Measurements from ENCODE around the gene NEO1. TPM values are rescaled to one million over a fixed set of nuclear protein-coding genes. Genes with fewer than 3 reads are reported as not detected.

NEO1 gene
- total and polyA plus RNA-seq, 2 of the 13 experiments (the other 11 are each of a cell fraction or from before 2014, with no cell fraction given), result 8.4 to 11.0 TPM

DNA sequence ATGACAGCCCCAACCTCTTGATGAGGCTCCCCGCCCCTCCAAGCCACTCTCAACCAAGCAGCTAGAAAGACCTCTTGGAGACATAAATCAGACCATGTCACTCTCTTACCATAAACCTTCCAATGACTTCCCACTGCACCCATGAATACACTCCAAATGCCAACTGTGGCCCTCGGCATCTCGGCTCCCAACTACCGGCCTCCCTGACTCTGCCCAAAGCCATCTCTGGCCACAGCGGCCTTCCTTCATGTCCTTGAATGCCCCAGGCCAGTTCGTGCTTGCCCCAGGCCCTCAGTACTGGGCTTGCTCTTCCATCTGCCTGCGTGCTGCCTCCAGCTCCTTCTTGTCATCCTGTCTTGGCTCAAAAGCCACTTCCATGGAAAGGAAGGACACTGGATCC is 284.5 kb downstream of the NEO1 start:
- 12% methylated on average over 7 of the region's 7 CpGs for WGBS (ENCODE audit: low lambda C conversion rate)
- no peak for ATAC-seq
- TF ChIP-seq ZNF138 (CRISPR knock-in tag; IDR thresholded peaks at IDR 0.05; ENCODE audit: low read depth) (no peak), ARNT2 (CRISPR knock-in tag; IDR thresholded peaks at IDR 0.05; ENCODE audit: low read depth) (no peak), ZMYM2 (CRISPR knock-in tag; IDR thresholded peaks at IDR 0.05) (no peak), ZNF776 (CRISPR knock-in tag; IDR thresholded peaks at IDR 0.05) (no peak), TP53 (CRISPR knock-in tag; conservative IDR thresholded peaks at IDR 0.05) (no peak), RFX5 (IDR thresholded peaks at IDR 0.05; ENCODE audit: low read depth, low read length) (no peak), ESRRA (CRISPR knock-in tag; IDR thresholded peaks at IDR 0.05; ENCODE audit: low read depth) (no peak), ZNF263 (CRISPR knock-in tag; IDR thresholded peaks at IDR 0.05) (no peak)
- TF ChIP-seq, protein P1, sequence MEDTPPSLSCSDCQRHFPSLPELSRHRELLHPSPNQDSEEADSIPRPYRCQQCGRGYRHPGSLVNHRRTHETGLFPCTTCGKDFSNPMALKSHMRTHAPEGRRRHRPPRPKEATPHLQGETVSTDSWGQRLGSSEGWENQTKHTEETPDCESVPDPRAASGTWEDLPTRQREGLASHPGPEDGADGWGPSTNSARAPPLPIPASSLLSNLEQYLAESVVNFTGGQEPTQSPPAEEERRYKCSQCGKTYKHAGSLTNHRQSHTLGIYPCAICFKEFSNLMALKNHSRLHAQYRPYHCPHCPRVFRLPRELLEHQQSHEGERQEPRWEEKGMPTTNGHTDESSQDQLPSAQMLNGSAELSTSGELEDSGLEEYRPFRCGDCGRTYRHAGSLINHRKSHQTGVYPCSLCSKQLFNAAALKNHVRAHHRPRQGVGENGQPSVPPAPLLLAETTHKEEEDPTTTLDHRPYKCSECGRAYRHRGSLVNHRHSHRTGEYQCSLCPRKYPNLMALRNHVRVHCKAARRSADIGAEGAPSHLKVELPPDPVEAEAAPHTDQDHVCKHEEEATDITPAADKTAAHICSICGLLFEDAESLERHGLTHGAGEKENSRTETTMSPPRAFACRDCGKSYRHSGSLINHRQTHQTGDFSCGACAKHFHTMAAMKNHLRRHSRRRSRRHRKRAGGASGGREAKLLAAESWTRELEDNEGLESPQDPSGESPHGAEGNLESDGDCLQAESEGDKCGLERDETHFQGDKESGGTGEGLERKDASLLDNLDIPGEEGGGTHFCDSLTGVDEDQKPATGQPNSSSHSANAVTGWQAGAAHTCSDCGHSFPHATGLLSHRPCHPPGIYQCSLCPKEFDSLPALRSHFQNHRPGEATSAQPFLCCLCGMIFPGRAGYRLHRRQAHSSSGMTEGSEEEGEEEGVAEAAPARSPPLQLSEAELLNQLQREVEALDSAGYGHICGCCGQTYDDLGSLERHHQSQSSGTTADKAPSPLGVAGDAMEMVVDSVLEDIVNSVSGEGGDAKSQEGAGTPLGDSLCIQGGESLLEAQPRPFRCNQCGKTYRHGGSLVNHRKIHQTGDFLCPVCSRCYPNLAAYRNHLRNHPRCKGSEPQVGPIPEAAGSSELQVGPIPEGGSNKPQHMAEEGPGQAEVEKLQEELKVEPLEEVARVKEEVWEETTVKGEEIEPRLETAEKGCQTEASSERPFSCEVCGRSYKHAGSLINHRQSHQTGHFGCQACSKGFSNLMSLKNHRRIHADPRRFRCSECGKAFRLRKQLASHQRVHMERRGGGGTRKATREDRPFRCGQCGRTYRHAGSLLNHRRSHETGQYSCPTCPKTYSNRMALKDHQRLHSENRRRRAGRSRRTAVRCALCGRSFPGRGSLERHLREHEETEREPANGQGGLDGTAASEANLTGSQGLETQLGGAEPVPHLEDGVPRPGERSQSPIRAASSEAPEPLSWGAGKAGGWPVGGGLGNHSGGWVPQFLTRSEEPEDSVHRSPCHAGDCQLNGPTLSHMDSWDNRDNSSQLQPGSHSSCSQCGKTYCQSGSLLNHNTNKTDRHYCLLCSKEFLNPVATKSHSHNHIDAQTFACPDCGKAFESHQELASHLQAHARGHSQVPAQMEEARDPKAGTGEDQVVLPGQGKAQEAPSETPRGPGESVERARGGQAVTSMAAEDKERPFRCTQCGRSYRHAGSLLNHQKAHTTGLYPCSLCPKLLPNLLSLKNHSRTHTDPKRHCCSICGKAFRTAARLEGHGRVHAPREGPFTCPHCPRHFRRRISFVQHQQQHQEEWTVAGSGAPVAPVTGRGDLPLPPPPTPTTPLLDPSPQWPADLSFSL (CRISPR knock-in tag; IDR thresholded peaks at IDR 0.05), result no peak
- ChIA-PET CTCF (ENCODE audit: low intra/inter-chr PET ratio, low total read pairs) (no interaction called here), POLR2A (no interaction called here)
- no peak overlapping the region for H3K4me2 ChIP-seq (ENCODE audit: low read depth, low read length)
- in situ Hi-C loops (cut with HindIII; ENCODE audit: extremely low pct_ligation_motif_present, low pct_unique_long_range_greater_than_20kb), result no loop called here
- H3K4me3 ChIP-seq (replicated peaks in 1 of 3; ENCODE audit: insufficient read depth in 1 of 3, low read depth in 2 of 3, low read length in 3 of 3), result no peak overlapping the region
- no peak overlapping the region for H2AFZ ChIP-seq (ENCODE audit: low read length)
- intact Hi-C loops (cut with micrococcal nuclease; ENCODE audit: unreplicated experiment), result no loop called here
- H3K27me3 ChIP-seq (ENCODE audit: control insufficient read depth in 1 of 2, insufficient read depth in 2 of 2, low read length in 2 of 2), result peaks cover 5 to 38% of the 10 kb centered on the region in 2 experiments; a peak in 4 of 5 replicates
- no peak for FAIRE-seq
- H3K27ac ChIP-seq (ENCODE audit: extremely low read length, insufficient read depth, low read length), result no peak overlapping the region
- no peaks in the 10 kb centered on the region for H4K20me1 ChIP-seq (ENCODE audit: insufficient read depth, low read length)
- no peaks in the 10 kb centered on the region for H3K9me3 ChIP-seq (ENCODE audit: low read length)
- no peaks in the 10 kb centered on the region for H3K4me1 ChIP-seq (ENCODE audit: insufficient read depth, low read length)
- no peaks in the 10 kb centered on the region for H3K79me2 ChIP-seq (ENCODE audit: insufficient read depth, low read length)
- BruUV-seq (replicated peaks), result no TSS peak
- H3K36me3 ChIP-seq (replicated peaks in 1 of 2; ENCODE audit: control insufficient read depth in 1 of 2, insufficient read depth in 2 of 2, low read length in 2 of 2), result no peaks in the 10 kb centered on the region
- H3K9ac ChIP-seq (ENCODE audit: insufficient read depth, low read depth, low read length), result no peak overlapping the region
- DNase-seq (ENCODE audit: low spot score), result no peak
